ENCODE results near the gene ULBP3.
"Not testable (repeated sequence)": the region's sequence is repeated elsewhere in the genome, so short reads cannot be mapped to it uniquely, and the experiment has no call there.

ULBP3 gene

GRCh38 chr6:150079604-150080003 lies 10.7 kb upstream of the ULBP3 start:
- H3K4me3 ChIP-seq (ENCODE audit: low read length) = no peak overlapping the region
- peak; percentile 90 for DNase-seq (ENCODE audit: low read depth, low spot score)

- DNase-seq (ENCODE audit: low read depth, low spot score) = no peak
- H3K4me3 ChIP-seq (ENCODE audit: low read length) = no peak overlapping the region
These were observed 9.9 kb upstream of the ULBP3 start for GRCh38 chr6:150078788-150079187.

GRCh38 chr6:150076196-150076893 lies 7.4 kb upstream of the ULBP3 start:
- no peak for DNase-seq (ENCODE audit: low read depth, low spot score)

GRCh38 chr6:150075034-150075421 lies 6.1 kb upstream of the ULBP3 start:
- no peak for DNase-seq (ENCODE audit: low read depth, low spot score)
- H3K4me3 ChIP-seq (ENCODE audit: low read length) = no peak overlapping the region

More at GRCh38 chr6:150076196-150076893, 7.4 kb upstream of the ULBP3 start:
- no peak overlapping the region for H3K4me3 ChIP-seq (ENCODE audit: low read length)

- not testable (repeated sequence) for DNase-seq (ENCODE audit: low read depth, low spot score); H3K4me3 ChIP-seq (ENCODE audit: low read length)
These were observed 5.6 kb upstream of the ULBP3 start for GRCh38 chr6:150074396-150075033.

- DNase-seq (ENCODE audit: low read depth, low spot score) = no peak
These were observed 3.3 kb upstream of the ULBP3 start for GRCh38 chr6:150072201-150072600.

GRCh38 chr6:150070236-150070818 lies 1.4 kb upstream of the ULBP3 start:
- H3K4me3 ChIP-seq (ENCODE audit: low read length) = no peak overlapping the region
- no peak for DNase-seq (ENCODE audit: low read depth, low spot score)

More at GRCh38 chr6:150072201-150072600, 3.3 kb upstream of the ULBP3 start:
- H3K4me3 ChIP-seq (ENCODE audit: low read length) = no peak overlapping the region

GRCh38 chr6:150069706-150070105 lies 785 bp upstream of the ULBP3 start:
- H3K4me3 ChIP-seq (ENCODE audit: low read length) = no peak overlapping the region
- DNase-seq (ENCODE audit: low read depth, low spot score) = no peak

GRCh38 chr6:150068151-150068550 lies 770 bp downstream of the ULBP3 start:
- no peak overlapping the region for H3K4me3 ChIP-seq (ENCODE audit: low read length)

GRCh38 chr6:150065083-150065482 lies 3.8 kb downstream of the ULBP3 start:
- H3K4me3 ChIP-seq (ENCODE audit: low read length) = no peak overlapping the region

More at GRCh38 chr6:150068151-150068550, 770 bp downstream of the ULBP3 start:
- DNase-seq (ENCODE audit: low read depth, low spot score) = no peak

GRCh38 chr6:150063640-150064039 lies 5.3 kb downstream of the ULBP3 start:
- no peak for DNase-seq (ENCODE audit: low read depth, low spot score)
- H3K4me3 ChIP-seq (ENCODE audit: low read length) = no peak overlapping the region

More at GRCh38 chr6:150065083-150065482, 3.8 kb downstream of the ULBP3 start:
- DNase-seq (ENCODE audit: low read depth, low spot score) = no peak

GRCh38 chr6:150059973-150060372 lies 8.9 kb downstream of the ULBP3 start:
- H3K4me3 ChIP-seq (ENCODE audit: low read length); DNase-seq (ENCODE audit: low read depth, low spot score): not testable (repeated sequence)

- H3K4me3 ChIP-seq (ENCODE audit: low read length) = no peak overlapping the region
- no peak for DNase-seq (ENCODE audit: low read depth, low spot score)
These were observed 9.9 kb downstream of the ULBP3 start for GRCh38 chr6:150058986-150059385.

- H3K4me3 ChIP-seq (ENCODE audit: low read length) = no peak overlapping the region
- DNase-seq (ENCODE audit: low read depth, low spot score) = no peak
These were observed 10.6 kb downstream of the ULBP3 start for GRCh38 chr6:150058231-150058792.

GRCh38 chr6:150057501-150057951 lies 11.4 kb downstream of the ULBP3 start:
- DNase-seq (ENCODE audit: low read depth, low spot score) = no peak

GRCh38 chr6:150056916-150057315 lies 12.0 kb downstream of the ULBP3 start:
- no peak for DNase-seq (ENCODE audit: low read depth, low spot score)
- no peak overlapping the region for H3K4me3 ChIP-seq (ENCODE audit: low read length)

More at GRCh38 chr6:150057501-150057951, 11.4 kb downstream of the ULBP3 start:
- no peak overlapping the region for H3K4me3 ChIP-seq (ENCODE audit: low read length)

- DNase-seq (ENCODE audit: low read depth, low spot score) = no peak
- H3K4me3 ChIP-seq (ENCODE audit: low read length) = no peak overlapping the region
These were observed 12.8 kb downstream of the ULBP3 start for GRCh38 chr6:150056156-150056555.

- no peak for DNase-seq (ENCODE audit: low read depth, low spot score)
- no peak overlapping the region for H3K4me3 ChIP-seq (ENCODE audit: low read length)
These were observed 13.8 kb downstream of the ULBP3 start for GRCh38 chr6:150055131-150055530.

GRCh38 chr6:150053450-150053849 lies 15.5 kb downstream of the ULBP3 start:
- no peak for DNase-seq (ENCODE audit: low read depth, low spot score)
- no peak overlapping the region for H3K4me3 ChIP-seq (ENCODE audit: low read length)

- no peak overlapping the region for H3K4me3 ChIP-seq (ENCODE audit: low read length)
- DNase-seq (ENCODE audit: low read depth, low spot score) = no peak
These were observed 18.1 kb downstream of the ULBP3 start for GRCh38 chr6:150050846-150051245.
